ENCODE data around the gene PLBD2. TPM values are rescaled to one million over a fixed set of nuclear protein-coding genes. Genes with fewer than 3 reads are reported as not detected.
"Not testable (repeated sequence)": the region's sequence is repeated elsewhere in the genome, so short reads cannot be mapped to it uniquely, and the experiment has no call there.

PLBD2 gene
- total RNA-seq, 1 donor from 2014 or later: 37.8 TPM

DNA sequence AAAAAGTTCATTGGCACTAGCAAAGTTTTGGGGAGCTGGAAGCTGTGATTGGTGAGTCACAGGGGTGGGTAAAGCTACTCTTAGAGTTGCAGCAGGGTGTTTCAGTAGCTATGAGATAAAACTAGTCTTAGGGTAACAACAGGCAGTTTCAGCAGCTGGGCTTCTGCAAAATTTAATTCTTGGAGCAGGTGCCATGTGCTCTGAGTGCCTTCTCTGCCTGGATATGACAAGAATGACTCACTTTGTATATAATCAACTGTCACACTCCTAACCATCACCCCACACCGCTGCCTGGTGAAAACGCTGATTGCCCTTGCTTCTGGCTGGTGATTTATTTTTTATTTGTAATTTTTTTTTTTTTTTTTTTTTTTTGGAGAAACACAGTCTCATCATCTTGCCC lies 10.5 kb upstream of the PLBD2 start:
- TF ChIP-seq, protein P1, sequence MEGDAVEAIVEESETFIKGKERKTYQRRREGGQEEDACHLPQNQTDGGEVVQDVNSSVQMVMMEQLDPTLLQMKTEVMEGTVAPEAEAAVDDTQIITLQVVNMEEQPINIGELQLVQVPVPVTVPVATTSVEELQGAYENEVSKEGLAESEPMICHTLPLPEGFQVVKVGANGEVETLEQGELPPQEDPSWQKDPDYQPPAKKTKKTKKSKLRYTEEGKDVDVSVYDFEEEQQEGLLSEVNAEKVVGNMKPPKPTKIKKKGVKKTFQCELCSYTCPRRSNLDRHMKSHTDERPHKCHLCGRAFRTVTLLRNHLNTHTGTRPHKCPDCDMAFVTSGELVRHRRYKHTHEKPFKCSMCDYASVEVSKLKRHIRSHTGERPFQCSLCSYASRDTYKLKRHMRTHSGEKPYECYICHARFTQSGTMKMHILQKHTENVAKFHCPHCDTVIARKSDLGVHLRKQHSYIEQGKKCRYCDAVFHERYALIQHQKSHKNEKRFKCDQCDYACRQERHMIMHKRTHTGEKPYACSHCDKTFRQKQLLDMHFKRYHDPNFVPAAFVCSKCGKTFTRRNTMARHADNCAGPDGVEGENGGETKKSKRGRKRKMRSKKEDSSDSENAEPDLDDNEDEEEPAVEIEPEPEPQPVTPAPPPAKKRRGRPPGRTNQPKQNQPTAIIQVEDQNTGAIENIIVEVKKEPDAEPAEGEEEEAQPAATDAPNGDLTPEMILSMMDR (IDR thresholded peaks at IDR 0.05; ENCODE audit: unreplicated experiment): no peak
- no peak overlapping the region for H3K4me3 Mint-ChIP-seq
- no peaks in the 10 kb centered on the region for H3K27me3 Mint-ChIP-seq (ENCODE audit: low read depth)
- H3K36me3 Mint-ChIP-seq: no peaks in the 10 kb centered on the region
- no peak for DNase-seq (ENCODE audit: low spot score in 2 of 2, unreplicated experiment in 2 of 2)
- H3K27ac Mint-ChIP-seq: no peak overlapping the region
- H3K4me1 Mint-ChIP-seq: no peaks in the 10 kb centered on the region
- no peaks in the 10 kb centered on the region for H3K9me3 Mint-ChIP-seq

DNA sequence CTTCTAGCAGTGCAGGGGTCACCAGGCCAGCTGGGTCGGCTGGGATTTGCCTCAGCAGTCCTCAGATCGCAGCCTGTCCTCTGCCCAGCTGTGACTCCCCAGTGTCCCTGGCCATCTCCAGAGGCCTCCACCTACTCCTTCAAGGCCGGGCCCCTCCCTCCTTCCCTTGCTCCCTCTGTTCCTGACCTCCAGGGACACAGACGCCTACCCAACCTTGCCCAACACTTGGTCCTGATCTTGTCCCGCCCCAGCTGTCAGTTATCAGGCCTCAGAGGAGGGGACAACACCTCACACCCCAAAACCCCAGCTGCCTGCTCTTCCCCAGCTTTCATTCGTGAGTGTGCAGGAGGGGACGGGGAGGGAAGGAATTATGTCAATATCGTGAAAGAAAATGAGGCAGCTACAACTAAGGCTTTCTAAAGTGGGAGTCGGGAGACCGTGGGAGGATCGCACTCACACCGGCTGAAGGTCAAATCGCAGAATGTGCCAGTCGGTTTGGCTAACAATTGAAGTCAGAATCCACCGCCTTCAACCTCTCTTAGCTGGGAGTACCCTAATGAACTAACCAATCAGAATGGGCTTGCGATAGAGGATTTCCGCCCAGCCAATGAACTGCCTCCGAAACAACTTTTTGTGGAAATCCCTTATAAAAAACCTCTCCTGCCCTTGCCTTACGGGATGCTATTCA lies 9.4 kb upstream of the PLBD2 start:
- Mint-ChIP-seq H3K4me3 (no peak overlapping the region), H3K36me3 (no peaks in the 10 kb centered on the region), H3K9me3 (no peaks in the 10 kb centered on the region), H3K27ac (no peak overlapping the region), H3K4me1 (no peaks in the 10 kb centered on the region), H3K27me3 (ENCODE audit: low read depth) (no peaks in the 10 kb centered on the region)
- DNase-seq (ENCODE audit: low spot score in 2 of 2, unreplicated experiment in 2 of 2): no peak
- TF ChIP-seq, protein P1 (IDR thresholded peaks at IDR 0.05; ENCODE audit: unreplicated experiment): no peak

DNA sequence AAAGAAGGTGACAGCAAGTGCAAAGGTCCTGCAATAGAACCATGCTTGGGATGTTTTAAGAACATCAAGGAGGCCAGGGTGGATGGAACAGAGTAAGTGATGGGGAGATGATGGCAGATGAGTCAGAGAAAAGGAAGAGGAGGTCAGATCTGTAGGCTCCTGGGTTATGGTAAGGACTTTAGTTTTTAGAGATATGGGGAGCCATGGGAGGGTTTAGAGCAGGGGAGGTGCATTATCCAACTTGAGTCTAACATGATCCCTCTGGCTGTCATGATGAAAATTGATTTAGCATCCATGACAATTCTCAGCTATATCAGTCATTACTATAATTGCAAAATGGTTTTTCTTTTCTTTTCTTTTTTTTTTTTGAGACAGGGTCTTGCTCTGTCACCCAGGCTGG lies 7.3 kb upstream of the PLBD2 start:
- DNase-seq (ENCODE audit: low spot score in 2 of 2, unreplicated experiment in 2 of 2): no peak
- Mint-ChIP-seq H3K4me3 (no peak overlapping the region), H3K27me3 (ENCODE audit: low read depth) (no peaks in the 10 kb centered on the region), H3K36me3 (no peaks in the 10 kb centered on the region), H3K9me3 (no peaks in the 10 kb centered on the region), H3K4me1 (no peaks in the 10 kb centered on the region), H3K27ac (no peak overlapping the region)
- TF ChIP-seq, protein P1 (IDR thresholded peaks at IDR 0.05; ENCODE audit: unreplicated experiment): no peak

DNA sequence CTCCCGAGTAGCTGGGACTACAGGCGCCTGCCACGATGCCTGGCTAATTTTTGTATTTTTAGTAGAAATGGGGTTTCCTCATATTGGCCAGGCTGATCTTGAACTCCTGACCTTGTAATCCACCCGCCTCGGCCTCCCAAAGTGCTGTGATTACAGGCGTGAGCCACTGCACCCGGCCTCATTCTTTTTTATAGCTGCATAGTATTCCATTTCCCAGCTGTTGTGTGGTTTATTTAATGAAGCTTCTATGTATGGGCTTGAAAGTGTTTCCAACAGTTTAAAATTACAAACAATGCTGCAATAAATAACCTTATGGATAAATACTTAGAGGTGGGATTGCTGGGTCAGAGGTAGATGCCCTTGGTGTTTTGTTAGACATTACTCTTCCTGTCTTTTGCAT lies 4.2 kb upstream of the PLBD2 start:
- not testable (repeated sequence) for H3K27ac Mint-ChIP-seq; H3K4me3 Mint-ChIP-seq; H3K36me3 Mint-ChIP-seq; H3K4me1 Mint-ChIP-seq; DNase-seq (ENCODE audit: low spot score in 2 of 2, unreplicated experiment in 2 of 2); H3K9me3 Mint-ChIP-seq; H3K27me3 Mint-ChIP-seq (ENCODE audit: low read depth)

DNA sequence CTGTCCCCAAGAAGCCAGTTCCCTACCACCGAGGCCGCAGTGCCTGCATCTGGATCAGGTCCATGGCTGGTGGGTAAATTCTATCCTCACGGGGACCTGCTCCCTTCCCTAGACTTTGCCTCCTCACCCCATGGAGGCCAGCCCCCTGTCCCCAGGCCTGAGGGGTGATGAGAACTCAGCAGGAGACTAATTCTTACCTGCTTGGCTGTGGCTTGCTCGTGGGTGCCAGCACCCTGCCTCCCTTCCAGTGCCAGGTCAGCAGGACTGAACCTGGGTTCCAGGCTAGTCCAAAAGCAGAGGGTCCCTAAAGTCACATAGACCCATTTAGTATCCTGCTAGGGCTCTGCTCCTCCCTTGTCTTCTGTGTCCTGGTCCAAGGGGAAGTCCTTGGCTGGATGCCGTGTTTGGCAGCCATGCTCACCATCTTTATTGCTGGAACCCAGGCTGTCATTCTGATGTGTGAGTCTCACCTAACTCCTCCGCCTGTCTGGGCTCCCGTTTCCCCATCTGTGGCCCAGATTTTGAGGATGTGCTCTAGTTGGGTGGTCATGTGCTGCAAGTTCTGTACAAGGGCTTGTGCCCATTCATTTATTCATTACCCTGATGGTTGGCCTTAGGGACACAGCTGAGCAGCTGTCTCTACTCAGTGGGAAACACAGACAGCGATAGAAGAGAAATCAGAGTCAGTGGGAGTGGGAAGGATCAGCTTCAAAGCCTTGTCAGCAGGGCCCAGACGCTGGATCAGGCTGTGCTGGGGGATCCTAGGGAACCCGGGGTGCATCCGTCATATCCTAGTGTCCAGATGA lies 949 bp downstream of the PLBD2 start:
- peaks cover 14% of the 10 kb centered on the region for H3K4me1 Mint-ChIP-seq
- peaks cover 1% of the 10 kb centered on the region for H3K36me3 Mint-ChIP-seq
- TF ChIP-seq, protein P1 (IDR thresholded peaks at IDR 0.05; ENCODE audit: unreplicated experiment): no peak
- no peaks in the 10 kb centered on the region for H3K27me3 Mint-ChIP-seq (ENCODE audit: low read depth)
- peak overlapping the region; percentile 71 for H3K27ac Mint-ChIP-seq
- peak overlapping the region; percentile 82 for H3K4me3 Mint-ChIP-seq
- DNase-seq (ENCODE audit: low spot score in 2 of 2, unreplicated experiment in 2 of 2): no peak
- no peaks in the 10 kb centered on the region for H3K9me3 Mint-ChIP-seq

Data from mesothelial cell of epicardium (in vitro differentiated cells).